Right atrium auricular region (tissue), 2 donors: Measurements from ENCODE around the gene DPPA2. TPM values are rescaled to one million over a fixed set of nuclear protein-coding genes. Genes with fewer than 3 reads are reported as not detected.

Source experiments
- DNase-seq: peaks from one replicate; pipeline ENCODE4 v3.0.0-alpha.2; 2019; ENCODE audit warnings: low spot score
- H3K27ac ChIP-seq, 2 donors: fragments of 200-600 bp; sonication (generic); 1 replicate in 1 of 2; 2 replicates in 1 of 2; pipeline ENCODE4 v1.5.1; 2016 to 2019
- H3K27me3 ChIP-seq, 2 donors: fragments of 200-600 bp; sonication (generic); one replicate each; pipeline versions ENCODE4 v1.5.1 to v1.6.0; 2017 to 2019
- H3K36me3 ChIP-seq: fragments of 200-600 bp; sonication (generic); one replicate; pipeline ENCODE4 v1.5.1; 2016
- H3K4me1 ChIP-seq, 2 donors: fragments of 200-600 bp; sonication (generic); one replicate each; pipeline versions ENCODE4 v1.5.1 to v1.6.0; 2017 to 2019
- H3K4me3 ChIP-seq, 2 donors: fragments of 200-600 bp; sonication (generic); 1 replicate in 1 of 2; 2 replicates in 1 of 2; pipeline ENCODE4 v1.5.1; 2017 to 2019; ENCODE audit warnings: mild to moderate bottlenecking in 1 of 2, moderate library complexity in 1 of 2
- H3K9me3 ChIP-seq, 2 donors: fragments of 200-600 bp; sonication (generic); one replicate each; pipeline ENCODE4 v1.5.1; 2019
- CTCF ChIP-seq, 2 donors: fragments of 200-600 bp; sonication (generic); IDR thresholded peaks; one replicate each; pipeline ENCODE4 v1.5.1; 2019; ENCODE audit warnings: antibody characterized with exemption in 2 of 2
- total RNA-seq, 2 donors: library from RNA; depleted of rRNA; stranded (reverse); fragments of >200 nt; gene quantifications; one replicate each; pipeline ENCODE4 v1.1.0, GENCODE V29; 2016

DPPA2 gene
- total RNA-seq, 2 donors from 2014 or later: not detected

DNA sequence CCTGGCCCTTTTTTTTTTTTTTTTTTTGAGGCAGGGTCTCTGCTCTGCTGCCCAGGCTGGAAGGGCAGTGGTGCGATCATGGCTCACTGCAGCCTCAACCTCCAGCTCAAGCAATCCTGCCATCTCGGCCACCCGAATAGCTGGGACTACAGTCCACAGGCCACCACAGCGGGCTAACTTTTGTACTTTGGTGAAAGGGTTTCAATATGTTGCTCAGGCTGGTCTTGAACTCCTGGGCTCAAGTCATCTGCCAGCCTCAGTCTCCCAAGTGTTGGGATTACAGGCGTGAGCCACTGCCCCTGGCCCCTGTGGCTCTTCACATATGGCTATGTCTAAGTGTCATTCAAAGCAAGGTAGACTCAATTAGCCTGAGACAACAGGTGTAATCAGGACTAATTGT lies 8.8 kb upstream of the DPPA2 start:
- no peak for TF ChIP-seq CTCF (IDR thresholded peaks at IDR 0.05)
- no peaks in the 10 kb centered on the region for H3K4me1 ChIP-seq
- H3K9me3 ChIP-seq: no peaks in the 10 kb centered on the region
- DNase-seq: no peak
- H3K27me3 ChIP-seq: no peaks in the 10 kb centered on the region
- no peak overlapping the region for H3K27ac ChIP-seq
- no peaks in the 10 kb centered on the region for H3K36me3 ChIP-seq
- H3K4me3 ChIP-seq: no peak overlapping the region

DNA sequence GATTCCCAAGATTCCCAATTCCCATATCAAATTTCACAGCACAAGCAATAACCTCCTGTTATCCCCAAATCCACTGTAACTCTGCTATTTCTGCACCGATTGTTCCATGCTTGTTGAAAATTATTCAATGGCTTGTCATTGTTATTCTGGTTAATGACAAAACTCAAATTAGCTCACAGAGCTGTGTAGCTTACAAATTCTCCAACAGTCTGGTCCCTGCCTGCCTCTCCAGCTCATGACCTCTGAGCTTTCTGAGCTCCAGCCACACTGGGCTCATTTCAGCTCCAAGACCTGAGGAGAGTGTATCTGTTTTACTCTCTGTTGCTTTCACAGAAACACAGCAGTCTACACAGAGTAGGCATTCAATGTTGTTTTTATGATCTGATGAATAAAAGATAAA lies 3.3 kb downstream of the DPPA2 start:
- Histone ChIP-seq H3K27me3 (no peaks in the 10 kb centered on the region), H3K4me1 (no peaks in the 10 kb centered on the region), H3K9me3 (no peaks in the 10 kb centered on the region), H3K4me3 (no peak overlapping the region), H3K27ac (no peak overlapping the region), H3K36me3 (no peaks in the 10 kb centered on the region)
- no peak for DNase-seq
- no peak for TF ChIP-seq CTCF (IDR thresholded peaks at IDR 0.05)

DNA sequence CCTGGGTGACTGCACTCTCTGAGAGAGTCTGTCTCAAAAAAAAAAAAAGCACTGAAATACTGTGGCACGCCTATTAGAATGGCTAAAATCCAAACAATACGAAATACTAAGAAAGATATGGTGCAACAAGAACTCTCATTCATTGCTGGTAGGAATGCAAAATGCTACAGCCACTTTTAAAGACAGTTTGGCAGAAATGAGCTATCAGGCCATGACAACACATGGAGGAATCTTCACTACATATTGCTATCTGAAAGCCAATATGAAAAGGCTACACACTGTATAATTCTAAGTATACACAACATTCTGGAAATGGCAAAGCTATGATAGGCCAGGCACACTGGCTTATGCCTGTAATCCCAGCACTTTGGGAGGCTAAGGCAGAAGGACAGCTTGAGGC lies 18.8 kb downstream of the DPPA2 start:
- H3K4me3 ChIP-seq: no peak overlapping the region
- H3K27ac ChIP-seq: no peak overlapping the region
- DNase-seq: no peak
- no peaks in the 10 kb centered on the region for H3K9me3 ChIP-seq
- no peak for TF ChIP-seq CTCF (IDR thresholded peaks at IDR 0.05)
- H3K4me1 ChIP-seq: no peaks in the 10 kb centered on the region
- H3K27me3 ChIP-seq: no peaks in the 10 kb centered on the region
- H3K36me3 ChIP-seq: no peaks in the 10 kb centered on the region

DNA sequence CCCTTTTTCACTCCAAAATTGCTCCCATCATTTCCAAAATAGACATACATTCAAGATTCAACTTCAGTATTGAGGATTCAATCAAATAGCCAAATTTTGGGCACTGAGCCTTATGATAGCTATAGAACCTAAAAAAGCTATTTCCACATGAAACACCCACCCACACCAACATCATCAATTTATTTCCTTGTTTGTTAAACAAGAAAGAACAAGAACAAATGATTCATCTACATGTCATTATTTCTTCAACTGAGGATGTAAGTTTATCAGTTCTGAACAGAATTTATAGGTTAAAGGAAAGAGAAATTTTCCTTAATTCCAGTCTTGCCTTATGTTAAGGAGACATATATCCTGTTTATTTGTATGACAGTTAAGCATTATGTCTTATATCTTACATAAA lies 32.2 kb downstream of the DPPA2 start:
- Histone ChIP-seq H3K4me1 (no peaks in the 10 kb centered on the region), H3K27ac (no peak overlapping the region), H3K9me3 (no peaks in the 10 kb centered on the region), H3K4me3 (no peak overlapping the region), H3K36me3 (no peaks in the 10 kb centered on the region), H3K27me3 (no peaks in the 10 kb centered on the region)
- no peak for DNase-seq
- no peak for TF ChIP-seq CTCF (IDR thresholded peaks at IDR 0.05)

GRCh38 chr3:109278546-109278945 lies 37.8 kb downstream of the DPPA2 start:
- Histone ChIP-seq H3K36me3 (no peaks in the 10 kb centered on the region), H3K4me3 (no peak overlapping the region), H3K27ac (no peak overlapping the region), H3K9me3 (no peaks in the 10 kb centered on the region), H3K27me3 (no peaks in the 10 kb centered on the region), H3K4me1 (no peaks in the 10 kb centered on the region)
- no peak for DNase-seq
- TF ChIP-seq CTCF (IDR thresholded peaks at IDR 0.05): no peak

DNA sequence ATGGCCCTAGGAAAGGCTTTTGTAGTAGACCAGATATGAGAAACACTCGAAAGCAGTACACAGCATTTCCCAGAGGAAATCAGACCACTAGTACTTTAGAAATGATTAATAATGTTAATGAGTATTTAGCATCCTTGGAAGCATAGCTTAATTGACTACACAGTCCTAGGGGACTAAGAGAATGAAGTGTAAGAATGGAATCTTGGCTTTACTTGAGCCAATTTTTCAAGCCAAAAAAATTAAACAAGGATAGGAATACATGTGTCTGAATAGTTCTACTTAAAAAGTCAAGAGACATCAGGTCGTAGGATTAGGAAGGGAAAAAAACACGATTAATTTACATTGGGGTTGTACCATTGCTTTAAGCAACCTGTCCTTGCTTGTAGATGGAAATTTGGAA lies 38.2 kb downstream of the DPPA2 start:
- no peaks in the 10 kb centered on the region for H3K27me3 ChIP-seq
- H3K4me3 ChIP-seq: no peak overlapping the region
- DNase-seq: no peak
- no peaks in the 10 kb centered on the region for H3K36me3 ChIP-seq
- H3K4me1 ChIP-seq: no peaks in the 10 kb centered on the region
- TF ChIP-seq CTCF (IDR thresholded peaks at IDR 0.05): no peak
- H3K9me3 ChIP-seq: no peaks in the 10 kb centered on the region
- no peak overlapping the region for H3K27ac ChIP-seq
